ENCODE results near the gene MAD1L1.
"Not testable (repeated sequence)": the region's sequence is repeated elsewhere in the genome, so short reads cannot be mapped to it uniquely, and the experiment has no call there.

The MAD1L1 gene

DNA sequence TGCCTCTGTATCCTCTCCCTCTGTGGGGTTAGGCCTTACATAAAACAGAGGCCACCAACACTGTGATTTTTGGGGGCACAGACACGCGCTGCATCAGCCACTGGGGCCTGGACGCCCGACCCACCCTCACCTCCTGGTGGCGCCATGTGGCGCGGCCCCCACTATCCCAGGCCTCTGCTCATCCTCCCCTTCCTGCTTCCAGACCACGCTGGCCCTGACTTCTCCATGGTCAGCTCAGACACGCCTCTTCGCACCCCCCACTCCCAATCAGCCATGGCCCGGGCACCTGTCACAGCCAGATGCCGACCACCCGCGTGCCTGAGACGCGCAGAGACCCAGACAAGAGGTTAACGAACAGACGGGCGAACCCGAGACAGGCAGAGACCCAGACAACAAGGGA is 298.7 kb downstream of the MAD1L1 start:
- no peak for DNase-seq

GRCh38 chr7:1933066-1933750 is 299.5 kb downstream of the MAD1L1 start:
- DNase-seq = no peak

- no peak for DNase-seq
These were observed 300.8 kb downstream of the MAD1L1 start for GRCh38 chr7:1931951-1932270.

GRCh38 chr7:1931256-1931950 is 301.3 kb downstream of the MAD1L1 start:
- no peak for DNase-seq

- DNase-seq = no peak
These were observed 302.2 kb downstream of the MAD1L1 start for GRCh38 chr7:1930381-1931065.

DNA sequence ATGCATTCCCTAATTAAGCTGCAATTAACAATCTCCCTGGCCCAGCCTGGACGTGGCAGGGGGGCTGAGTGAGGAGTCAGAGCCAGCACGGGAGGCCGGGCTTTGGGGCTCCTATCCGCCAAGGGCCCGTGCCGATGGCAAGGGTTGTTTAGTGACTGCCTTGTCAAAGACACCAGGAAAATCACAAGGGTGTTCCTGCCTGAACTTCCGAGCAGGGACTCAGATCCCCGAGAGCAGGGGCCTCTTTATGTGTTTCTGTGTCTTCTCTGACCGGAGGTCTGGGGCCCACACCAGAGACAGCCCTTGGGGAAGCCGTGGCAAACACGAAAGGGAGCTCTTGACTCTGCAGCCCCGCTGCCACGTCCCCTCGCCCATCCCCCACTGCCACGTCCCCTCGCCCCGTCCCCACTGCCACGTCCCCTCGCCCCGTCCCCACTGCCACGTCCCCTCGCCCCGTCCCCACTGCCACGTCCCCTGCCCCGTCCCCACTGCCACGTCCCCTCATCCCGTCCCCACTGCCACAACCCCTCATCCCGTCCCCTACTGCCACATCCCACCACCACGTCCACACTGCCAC is 303.3 kb downstream of the MAD1L1 start:
- not testable (repeated sequence) for DNase-seq

DNA sequence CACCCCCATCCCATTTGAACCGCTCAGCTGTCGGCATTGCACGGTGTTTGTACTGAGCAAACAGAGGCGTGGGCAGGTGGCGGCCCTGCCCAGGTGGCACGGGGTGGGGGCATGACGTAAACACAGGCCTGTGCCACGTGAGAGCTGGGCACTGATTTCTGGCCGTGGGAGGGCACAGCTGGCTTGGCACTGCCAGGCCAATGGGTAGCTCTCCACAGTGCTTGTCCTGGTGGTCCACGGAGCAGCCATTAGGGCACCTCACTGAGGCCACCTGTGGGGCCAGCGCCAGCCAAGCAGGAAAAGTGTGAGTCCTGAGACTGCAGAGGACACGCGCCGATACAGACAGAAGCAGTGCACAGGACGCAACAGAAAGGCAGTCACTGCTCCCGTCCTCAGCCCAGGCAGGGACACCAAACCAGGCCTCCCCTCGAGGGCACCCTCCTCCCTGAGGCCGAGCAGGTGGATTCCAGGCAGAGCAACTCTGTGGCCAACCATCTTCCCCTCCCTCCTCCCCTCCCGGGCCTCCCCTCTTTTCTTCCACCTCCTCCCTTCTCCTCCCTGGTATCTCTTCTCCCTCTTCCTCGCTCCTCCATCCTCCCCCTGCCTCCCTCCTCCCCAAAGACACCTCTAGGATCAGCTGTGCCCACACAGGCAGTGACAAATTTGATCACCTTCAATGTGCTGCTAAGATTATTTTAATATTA is 303.9 kb downstream of the MAD1L1 start:
- DNase-seq = no peak

- DNase-seq = no peak
These were observed 304.7 kb downstream of the MAD1L1 start for GRCh38 chr7:1927937-1928644.

GRCh38 chr7:1926908-1927306 is 305.8 kb downstream of the MAD1L1 start:
- DNase-seq = no peak

GRCh38 chr7:1925973-1926907 is 306.5 kb downstream of the MAD1L1 start:
- DNase-seq = no peak

- no peak for DNase-seq
These were observed 307.4 kb downstream of the MAD1L1 start for GRCh38 chr7:1925349-1925748.

DNA sequence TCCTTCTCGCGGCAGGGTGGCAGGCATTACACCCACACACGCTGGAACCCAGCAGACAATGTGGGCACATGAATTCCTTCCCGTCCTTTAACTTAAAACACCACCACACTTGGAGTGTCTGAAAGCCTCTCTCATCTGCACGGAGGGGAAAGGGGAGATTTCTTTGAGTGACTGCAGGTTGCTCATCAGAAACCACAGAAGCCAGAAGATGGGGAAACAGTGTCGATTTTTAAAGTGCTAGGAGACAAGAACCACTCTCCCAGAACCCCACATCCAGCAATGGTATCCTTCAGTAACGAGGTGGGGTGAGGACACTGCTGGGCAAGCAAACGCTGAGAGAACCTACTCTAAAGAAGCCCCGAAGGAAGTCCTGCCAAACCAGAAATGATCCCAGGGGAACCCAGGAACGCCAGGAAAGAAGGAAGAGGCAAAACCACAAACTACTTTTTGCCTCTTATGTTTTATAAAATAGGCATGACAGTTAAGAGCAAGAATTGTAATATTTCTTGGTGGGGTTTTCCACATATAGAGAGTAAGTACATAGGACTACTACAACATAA is 308.4 kb downstream of the MAD1L1 start:
- no peak for DNase-seq

DNA sequence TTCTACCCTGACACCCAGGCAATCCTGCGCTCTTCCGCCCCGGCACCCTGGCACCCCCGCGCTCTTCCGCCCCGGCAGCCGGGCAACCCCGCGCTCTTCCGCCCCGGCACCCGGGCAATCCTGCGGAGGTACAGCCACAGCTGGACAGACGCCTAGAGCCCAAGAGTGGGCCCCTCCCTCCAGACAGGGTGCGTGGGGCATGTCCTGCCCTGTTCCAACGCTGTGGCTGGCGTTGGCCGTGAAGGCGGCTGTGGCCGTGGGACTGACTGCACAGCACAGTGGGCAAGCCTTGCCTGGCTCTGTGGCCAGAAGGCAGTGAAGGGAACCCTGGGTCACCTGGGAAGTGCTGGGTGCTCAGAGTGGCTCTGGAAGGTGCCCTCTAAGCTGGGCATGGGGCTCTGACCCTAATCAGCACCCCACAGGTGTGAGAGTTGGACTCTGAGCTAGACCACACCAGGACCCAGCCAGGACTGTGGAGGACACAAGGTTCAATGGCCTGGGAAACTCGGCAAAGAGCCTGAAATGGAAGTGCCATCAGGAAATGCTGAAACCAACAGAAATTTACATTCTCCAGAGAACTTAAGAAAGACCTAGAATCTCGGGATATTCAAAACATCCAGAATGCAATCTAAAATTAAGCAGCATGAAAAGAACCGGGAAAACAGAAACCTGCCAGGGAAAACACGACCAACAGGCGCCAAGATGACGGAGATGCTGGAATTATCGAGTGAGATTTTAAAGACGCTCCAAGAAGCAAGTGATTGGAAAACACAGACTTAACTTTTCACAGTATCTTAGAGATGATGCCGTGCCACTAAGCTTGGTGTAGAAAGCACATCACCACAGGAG is 309.1 kb downstream of the MAD1L1 start:
- no peak for DNase-seq

DNA sequence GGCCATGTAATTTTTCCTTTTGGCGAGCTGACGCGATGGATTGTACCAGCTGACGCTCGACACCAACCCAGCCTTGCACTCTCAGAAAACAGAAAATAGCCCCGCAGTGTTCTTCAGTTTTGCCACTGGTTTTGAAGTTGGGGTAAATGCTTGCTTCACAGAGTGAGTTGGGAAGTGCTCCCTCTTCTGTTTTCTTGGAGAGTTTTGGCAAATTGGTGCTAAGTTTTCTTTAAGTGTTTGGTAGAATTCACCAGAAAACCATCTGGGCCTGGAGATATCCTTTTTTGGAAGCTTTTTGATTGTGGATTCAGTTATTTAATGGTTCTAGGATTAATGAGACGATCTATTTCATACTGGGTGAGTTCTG is 309.9 kb downstream of the MAD1L1 start:
- DNase-seq = no peak

- peak; percentile 54 for DNase-seq
These were observed 310.5 kb downstream of the MAD1L1 start for GRCh38 chr7:1922071-1922869.

DNA sequence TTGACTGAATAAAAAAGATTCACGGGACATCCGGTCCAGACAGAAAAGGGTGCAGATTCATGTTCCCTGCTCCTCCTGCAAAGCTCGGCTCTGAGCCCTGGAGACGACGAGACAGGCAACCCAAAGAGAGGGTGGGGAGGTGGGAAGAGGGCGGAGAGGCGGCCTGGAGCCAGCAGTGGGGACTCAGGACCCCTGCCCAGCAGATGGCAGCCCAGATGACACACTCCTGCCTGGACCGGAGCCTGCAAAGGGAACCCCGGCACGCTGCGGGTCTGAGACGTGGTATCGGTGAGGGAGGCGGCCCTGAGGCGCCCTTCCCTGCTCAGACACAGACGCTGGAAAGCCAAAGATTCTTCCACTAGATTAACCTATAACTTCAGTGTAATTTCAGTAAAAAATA is 311.9 kb downstream of the MAD1L1 start:
- no peak for DNase-seq

- no peak for DNase-seq
These were observed 312.5 kb downstream of the MAD1L1 start for GRCh38 chr7:1920266-1920681.

- no peak for DNase-seq
These were observed 313.0 kb downstream of the MAD1L1 start for GRCh38 chr7:1919539-1920265.

Data from activated T-cell treated with anti-CD3 and anti-CD28 coated beads for 4 hours (primary cell).